ENCODE measurements around the gene OR2D3. TPM values are rescaled to one million over a fixed set of nuclear protein-coding genes. Genes with fewer than 3 reads are reported as not detected.

The OR2D3 gene
- total and polyA plus RNA-seq, 9 of the 15 experiments (the other 6 are each of a cell fraction or from before 2014, with no cell fraction given): 0.42 TPM; not detected in 8

DNA sequence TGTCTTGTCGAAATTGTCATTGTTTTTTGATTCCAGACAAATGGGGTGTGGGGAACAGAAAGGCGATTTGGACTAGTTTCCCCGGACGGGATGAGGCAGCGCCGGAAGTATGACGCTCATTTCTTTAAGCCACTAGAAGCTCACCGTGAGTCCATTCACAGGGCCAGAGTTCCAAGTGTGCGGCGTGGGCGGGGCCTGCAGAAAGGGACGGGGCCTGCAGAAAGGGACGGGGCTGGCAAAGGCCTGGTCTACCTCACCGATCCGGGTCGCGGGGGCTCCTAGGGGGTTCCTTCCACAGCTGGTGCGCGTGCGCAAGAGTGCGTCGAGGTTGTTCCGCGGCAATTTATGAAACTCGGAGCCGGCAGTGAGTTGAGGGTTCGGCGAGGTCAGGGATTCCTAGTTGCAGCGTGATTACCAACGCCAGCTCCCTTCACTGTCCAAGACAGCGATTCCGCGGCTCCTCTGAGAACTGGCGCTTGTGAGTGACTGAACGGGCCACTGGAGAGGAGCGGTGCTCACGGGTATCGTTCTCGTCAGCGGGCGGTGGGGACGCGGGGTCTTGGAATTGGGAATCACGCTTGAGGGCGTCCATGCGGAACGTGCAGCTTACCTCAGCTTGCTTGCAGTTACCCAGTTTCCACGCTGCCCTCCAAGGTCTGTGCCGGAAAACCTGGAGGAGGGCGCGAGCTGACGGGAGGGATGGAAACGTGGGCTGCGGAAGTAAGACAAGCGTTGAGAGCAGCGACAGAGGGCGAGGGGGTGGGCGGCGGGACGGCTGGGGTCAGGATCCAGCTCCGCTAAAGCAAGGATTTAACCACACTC is 5.6 kb downstream of the OR2D3 start, which contains the start of gene ZNF215 (continued):
- TF ChIP-seq, protein P1, sequence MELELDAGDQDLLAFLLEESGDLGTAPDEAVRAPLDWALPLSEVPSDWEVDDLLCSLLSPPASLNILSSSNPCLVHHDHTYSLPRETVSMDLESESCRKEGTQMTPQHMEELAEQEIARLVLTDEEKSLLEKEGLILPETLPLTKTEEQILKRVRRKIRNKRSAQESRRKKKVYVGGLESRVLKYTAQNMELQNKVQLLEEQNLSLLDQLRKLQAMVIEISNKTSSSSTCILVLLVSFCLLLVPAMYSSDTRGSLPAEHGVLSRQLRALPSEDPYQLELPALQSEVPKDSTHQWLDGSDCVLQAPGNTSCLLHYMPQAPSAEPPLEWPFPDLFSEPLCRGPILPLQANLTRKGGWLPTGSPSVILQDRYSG (tag; conservative IDR thresholded peaks at IDR 0.05; ENCODE audit: low read depth): no peak
- TF ChIP-seq ZFX (CRISPR knock-in tag; IDR thresholded peaks at IDR 0.05) (peak; percentile 89), PHB (CRISPR knock-in tag; IDR thresholded peaks at IDR 0.05) (no peak), EHMT2 (IDR thresholded peaks at IDR 0.05) (peak; percentile 4; the same call in 1 of the 2 replicates), DIDO1 (tag; IDR thresholded peaks at IDR 0.05; ENCODE audit: low read depth) (no peak), GTF2F1 (IDR thresholded peaks at IDR 0.05; ENCODE audit: low read depth, low read length) (no peak), ZNF764 (CRISPR knock-in tag; IDR thresholded peaks at IDR 0.05; ENCODE audit: low read depth) (no peak), CBFA2T2 (conservative IDR thresholded peaks at IDR 0.05) (no peak), GABPB1 (CRISPR knock-in tag; IDR thresholded peaks at IDR 0.05) (peak; percentile 86), ZNF197 (CRISPR knock-in tag; IDR thresholded peaks at IDR 0.05; ENCODE audit: low read depth) (no peak), FUS (optimal IDR thresholded peaks at IDR 0.05; ENCODE audit: low read depth, low read length) (no peak), TFAM (CRISPR knock-in tag; conservative IDR thresholded peaks at IDR 0.05) (no peak), RBM25 (IDR thresholded peaks at IDR 0.05; ENCODE audit: low read depth, low read length, severe bottlenecking) (no peak), NCOA1 (IDR thresholded peaks at IDR 0.05; ENCODE audit: low read depth) (peak; percentile 80; the same call in 1 of the 2 replicates), KLF16 (IDR thresholded peaks at IDR 0.05) (no peak), NELFE (IDR thresholded peaks at IDR 0.05; ENCODE audit: insufficient read depth, insufficient read length) (no peak), CBX2 (IDR thresholded peaks at IDR 0.05; ENCODE audit: insufficient read depth, low read length, poor library complexity, severe bottlenecking) (no peak), ZNF124 (CRISPR knock-in tag; IDR thresholded peaks at IDR 0.05) (no peak), EP300 (IDR thresholded peaks at IDR 0.05; ENCODE audit: low read length) (no peak), CTBP1 (IDR thresholded peaks at IDR 0.05; ENCODE audit: borderline replicate concordance) (no peak; the same call in 1 of the 2 replicates)
- TF ChIP-seq, protein P2, sequence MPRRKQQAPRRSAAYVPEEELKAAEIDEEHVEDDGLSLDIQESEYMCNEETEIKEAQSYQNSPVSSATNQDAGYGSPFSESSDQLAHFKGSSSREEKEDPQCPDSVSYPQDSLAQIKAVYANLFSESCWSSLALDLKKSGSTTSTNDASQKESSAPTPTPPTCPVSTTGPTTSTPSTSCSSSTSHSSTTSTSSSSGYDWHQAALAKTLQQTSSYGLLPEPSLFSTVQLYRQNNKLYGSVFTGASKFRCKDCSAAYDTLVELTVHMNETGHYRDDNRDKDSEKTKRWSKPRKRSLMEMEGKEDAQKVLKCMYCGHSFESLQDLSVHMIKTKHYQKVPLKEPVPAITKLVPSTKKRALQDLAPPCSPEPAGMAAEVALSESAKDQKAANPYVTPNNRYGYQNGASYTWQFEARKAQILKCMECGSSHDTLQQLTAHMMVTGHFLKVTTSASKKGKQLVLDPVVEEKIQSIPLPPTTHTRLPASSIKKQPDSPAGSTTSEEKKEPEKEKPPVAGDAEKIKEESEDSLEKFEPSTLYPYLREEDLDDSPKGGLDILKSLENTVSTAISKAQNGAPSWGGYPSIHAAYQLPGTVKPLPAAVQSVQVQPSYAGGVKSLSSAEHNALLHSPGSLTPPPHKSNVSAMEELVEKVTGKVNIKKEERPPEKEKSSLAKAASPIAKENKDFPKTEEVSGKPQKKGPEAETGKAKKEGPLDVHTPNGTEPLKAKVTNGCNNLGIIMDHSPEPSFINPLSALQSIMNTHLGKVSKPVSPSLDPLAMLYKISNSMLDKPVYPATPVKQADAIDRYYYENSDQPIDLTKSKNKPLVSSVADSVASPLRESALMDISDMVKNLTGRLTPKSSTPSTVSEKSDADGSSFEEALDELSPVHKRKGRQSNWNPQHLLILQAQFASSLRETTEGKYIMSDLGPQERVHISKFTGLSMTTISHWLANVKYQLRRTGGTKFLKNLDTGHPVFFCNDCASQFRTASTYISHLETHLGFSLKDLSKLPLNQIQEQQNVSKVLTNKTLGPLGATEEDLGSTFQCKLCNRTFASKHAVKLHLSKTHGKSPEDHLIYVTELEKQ (CRISPR knock-in tag; IDR thresholded peaks at IDR 0.05): no peak
- TF ChIP-seq, protein P3, sequence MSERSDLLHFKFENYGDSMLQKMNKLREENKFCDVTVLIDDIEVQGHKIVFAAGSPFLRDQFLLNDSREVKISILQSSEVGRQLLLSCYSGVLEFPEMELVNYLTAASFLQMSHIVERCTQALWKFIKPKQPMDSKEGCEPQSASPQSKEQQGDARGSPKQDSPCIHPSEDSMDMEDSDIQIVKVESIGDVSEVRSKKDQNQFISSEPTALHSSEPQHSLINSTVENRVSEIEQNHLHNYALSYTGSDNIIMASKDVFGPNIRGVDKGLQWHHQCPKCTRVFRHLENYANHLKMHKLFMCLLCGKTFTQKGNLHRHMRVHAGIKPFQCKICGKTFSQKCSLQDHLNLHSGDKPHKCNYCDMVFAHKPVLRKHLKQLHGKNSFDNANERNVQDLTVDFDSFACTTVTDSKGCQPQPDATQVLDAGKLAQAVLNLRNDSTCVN (CRISPR knock-in tag; IDR thresholded peaks at IDR 0.05): no peak
- TF ChIP-seq, protein P4, sequence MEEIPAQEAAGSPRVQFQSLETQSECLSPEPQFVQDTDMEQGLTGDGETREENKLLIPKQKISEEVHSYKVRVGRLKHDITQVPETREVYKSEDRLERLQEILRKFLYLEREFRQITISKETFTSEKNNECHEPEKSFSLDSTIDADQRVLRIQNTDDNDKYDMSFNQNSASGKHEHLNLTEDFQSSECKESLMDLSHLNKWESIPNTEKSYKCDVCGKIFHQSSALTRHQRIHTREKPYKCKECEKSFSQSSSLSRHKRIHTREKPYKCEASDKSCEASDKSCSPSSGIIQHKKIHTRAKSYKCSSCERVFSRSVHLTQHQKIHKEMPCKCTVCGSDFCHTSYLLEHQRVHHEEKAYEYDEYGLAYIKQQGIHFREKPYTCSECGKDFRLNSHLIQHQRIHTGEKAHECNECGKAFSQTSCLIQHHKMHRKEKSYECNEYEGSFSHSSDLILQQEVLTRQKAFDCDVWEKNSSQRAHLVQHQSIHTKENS (CRISPR knock-in tag; IDR thresholded peaks at IDR 0.05): no peak
